ENCODE results near the gene AGXT.

AGXT gene

GRCh38 chr2:240868286-240869108 is at the start of gene AGXT:
AGXT (plus strand) TSS chr2:240868824; CDS start chr2:240868866, 42 bp downstream.
- DNase-seq (ENCODE audit: low spot score): no peak

- no peak for DNase-seq (ENCODE audit: low spot score)
Observed at GRCh38 chr2:240819126-240819857, 49.3 kb upstream of the AGXT start.

GRCh38 chr2:240819858-240820606 is 48.6 kb upstream of the AGXT start, which contains the start of gene KIF1A:
KIF1A (minus strand) TSS chr2:240820219; CDS start chr2:240797752, 22,467 bp downstream.
- DNase-seq (ENCODE audit: low spot score): no peak

GRCh38 chr2:240820607-240821428 is 47.8 kb upstream of the AGXT start:
- DNase-seq (ENCODE audit: low spot score): no peak

- DNase-seq (ENCODE audit: low spot score): no peak
Observed at GRCh38 chr2:240821429-240821778, 47.2 kb upstream of the AGXT start.

GRCh38 chr2:240822280-240822847 is 46.3 kb upstream of the AGXT start:
- DNase-seq (ENCODE audit: low spot score): no peak

- no peak for DNase-seq (ENCODE audit: low spot score)
Observed at GRCh38 chr2:240823449-240824336, 44.9 kb upstream of the AGXT start.

GRCh38 chr2:240825476-240825875 is 43.1 kb upstream of the AGXT start:
- DNase-seq (ENCODE audit: low spot score): no peak

- no peak for DNase-seq (ENCODE audit: low spot score)
Observed at GRCh38 chr2:240831594-240832204, 36.9 kb upstream of the AGXT start.

GRCh38 chr2:240832205-240832727 is 36.4 kb upstream of the AGXT start:
- DNase-seq (ENCODE audit: low spot score): peak; percentile 84

GRCh38 chr2:240832921-240833494 is 35.6 kb upstream of the AGXT start:
- no peak for DNase-seq (ENCODE audit: low spot score)

- DNase-seq (ENCODE audit: low spot score): no peak
Observed at GRCh38 chr2:240833724-240834285, 34.8 kb upstream of the AGXT start.

- DNase-seq (ENCODE audit: low spot score): no peak
Observed at GRCh38 chr2:240834377-240834975, 34.1 kb upstream of the AGXT start.

GRCh38 chr2:240835528-240835927 is 33.1 kb upstream of the AGXT start:
- no peak for DNase-seq (ENCODE audit: low spot score)

GRCh38 chr2:240836781-240837467 is 31.7 kb upstream of the AGXT start:
- no peak for DNase-seq (ENCODE audit: low spot score)

GRCh38 chr2:240837621-240838020 is 31.0 kb upstream of the AGXT start:
- no peak for DNase-seq (ENCODE audit: low spot score)

- DNase-seq (ENCODE audit: low spot score): no peak
Observed at GRCh38 chr2:240839152-240840143, 29.2 kb upstream of the AGXT start.
